K562 (cell line): ENCODE results near the gene SGO1. TPM values are rescaled to one million over a fixed set of nuclear protein-coding genes. Genes with fewer than 3 reads are reported as not detected.
A peak's percentile ranks its signal among the peaks of the same experiment; 100 is the strongest.

Source experiments
- ELF4 ChIP-seq: fragments of 450-650 bp; formaldehyde crosslinking; IDR thresholded peaks from 2 replicates; pipeline ENCODE4 v1.4.0; 2022; ENCODE audit warnings: missing genetic modification characterization
- FOS ChIP-seq: IDR thresholded peaks from 3 replicates; pipeline ENCODE4 v1.6.1; 2011; ENCODE audit not compliant: insufficient read length; ENCODE audit errors: extremely low read depth
- GTF3C2 ChIP-seq: IDR thresholded peaks from 3 replicates; pipeline ENCODE4 v1.6.1; 2011; ENCODE audit warnings: borderline replicate concordance, mild to moderate bottlenecking, moderate library complexity; ENCODE audit not compliant: insufficient read length; ENCODE audit errors: extremely low read depth
- KLF6 ChIP-seq: fragments of 250-450 bp; sonication (Bioruptor Pico); IDR thresholded peaks from 2 replicates; pipeline ENCODE4 v1.4.0; 2020; ENCODE audit warnings: mild to moderate bottlenecking, moderate library complexity, borderline replicate concordance
- MAX ChIP-seq: sonication (generic); formaldehyde crosslinking; IDR thresholded peaks from 2 replicates; pipeline ENCODE4 v1.9.0; 2022; ENCODE audit warnings: mild to moderate bottlenecking, missing genetic modification reagents
- POLR3G ChIP-seq: IDR thresholded peaks from 2 replicates; pipeline ENCODE4 v1.6.1; 2011; ENCODE audit not compliant: insufficient read length, insufficient replicate concordance; ENCODE audit errors: extremely low read depth
- REST ChIP-seq, 2 experiments: fragments of 450-650 bp; formaldehyde crosslinking in 1 of 2; IDR thresholded peaks; 2 replicates each; pipeline versions ENCODE4 v1.4.0 to v1.6.1; 2014 to 2020; ENCODE audit warnings: mild to moderate bottlenecking in 2 of 2, borderline replicate concordance in 1 of 2, low read depth in 1 of 2
- RNF219 ChIP-seq: fragments of 250-450 bp; sonication (Bioruptor Pico); IDR thresholded peaks from 2 replicates; pipeline ENCODE4 v1.5.0; 2022; ENCODE audit warnings: mild to moderate bottlenecking
- SAFB2 ChIP-seq: fragments of 200-400 bp; formaldehyde crosslinking; IDR thresholded peaks from 2 replicates; pipeline ENCODE4 v1.6.1; 2018; ENCODE audit warnings: borderline replicate concordance, low read length, low read depth, moderate library complexity; ENCODE audit not compliant: severe bottlenecking
- TCF7L2 ChIP-seq: fragments of 150-350 bp; IDR thresholded peaks from 2 replicates; pipeline ENCODE4 v1.6.1; 2016; ENCODE audit warnings: low read depth, mild to moderate bottlenecking, low read length, moderate library complexity
- ZC3H4 ChIP-seq: sonication (generic); formaldehyde crosslinking; IDR thresholded peaks from 2 replicates; pipeline ENCODE4 v1.9.0; 2021; ENCODE audit warnings: missing genetic modification reagents, borderline replicate concordance
- polyA plus RNA-seq, 8 experiments: library from polyadenylated mRNA; depleted of rRNA in 4 of 8; stranded (reverse) in 5 of 8; unstranded in 3 of 8; fragments of >200 nt; fragmentation: Nextera tagmentation in 2 of 8; fragmentation: Illumina TruSeq in 1 of 8; extraction: Ambion mirVana in 2 of 8; extraction: Trizol in 1 of 8; gene quantifications; 2 replicates each; pipeline versions ENCODE4 v1.2.1 to v1.2.3, GENCODE V29; 2011 to 2014; ENCODE audit warnings: inconsistent platforms in 1 of 8, missing spikeins in 1 of 8
- total RNA-seq, 7 experiments: library from RNA; depleted of rRNA in 6 of 7; stranded (reverse); fragments of >200 nt in 6 of 7; fragmentation: Illumina TruSeq in 2 of 7; extraction: Trizol in 2 of 7; gene quantifications; 2 replicates each; pipeline versions ENCODE4 v1.2.1 to v1.2.3, GENCODE V29; 2011 to 2021; ENCODE audit warnings: low replicate concordance in 1 of 7

SGO1 gene
- total and polyA plus RNA-seq, 9 of the 15 experiments (the other 6 are each of a cell fraction or from before 2014, with no cell fraction given): 13.7 to 57.3 (median 28.2) TPM

GRCh38 chr3:20185679-20186599, at the start of gene SGO1 (continued):
- TF ChIP-seq GTF3C2 (no peak), REST (IDR thresholded peaks at IDR 0.05; ENCODE audit: borderline replicate concordance) (peak; percentile 99), REST (CRISPR knock-in tag; IDR thresholded peaks at IDR 0.05; ENCODE audit: low read depth) (peak; percentile 53; the same call in 1 of the 2 replicates), SAFB2 (no peak), FOS (peak; percentile 88), ELF4 (CRISPR knock-in tag) (peak; percentile 4; the same call in 1 of the 2 replicates), TCF7L2 (no peak), RNF219 (no peak), MAX (CRISPR knock-in tag) (peak; percentile 98), POLR3G (no peak), ZC3H4 (no peak), KLF6 (CRISPR knock-in tag) (peak; percentile 20; the same call in 1 of the 2 replicates)
